Esophagus squamous epithelium (tissue), 4 donors: ENCODE results near the gene FAM162B.

Experiments used
- POLR2A ChIP-seq, 4 donors: fragments of 450-650 bp; IDR thresholded peaks; one replicate each; pipeline ENCODE4 v1.6.1; 2017; ENCODE audit warnings: antibody characterized with exemption in 4 of 4, mild to moderate bottlenecking in 4 of 4, moderate library complexity in 3 of 4
- TF ChIP-seq, protein P1 (sequence below), 6 experiments: fragments of 450-650 bp in 4 of 6; fragments of 200-600 bp in 2 of 6; sonication (generic) in 2 of 6; IDR thresholded peaks; one replicate each; pipeline ENCODE4 v1.5.1; 2016 to 2019; ENCODE audit warnings: antibody characterized with exemption in 6 of 6, mild to moderate bottlenecking in 4 of 6, moderate library complexity in 4 of 6

DNA sequence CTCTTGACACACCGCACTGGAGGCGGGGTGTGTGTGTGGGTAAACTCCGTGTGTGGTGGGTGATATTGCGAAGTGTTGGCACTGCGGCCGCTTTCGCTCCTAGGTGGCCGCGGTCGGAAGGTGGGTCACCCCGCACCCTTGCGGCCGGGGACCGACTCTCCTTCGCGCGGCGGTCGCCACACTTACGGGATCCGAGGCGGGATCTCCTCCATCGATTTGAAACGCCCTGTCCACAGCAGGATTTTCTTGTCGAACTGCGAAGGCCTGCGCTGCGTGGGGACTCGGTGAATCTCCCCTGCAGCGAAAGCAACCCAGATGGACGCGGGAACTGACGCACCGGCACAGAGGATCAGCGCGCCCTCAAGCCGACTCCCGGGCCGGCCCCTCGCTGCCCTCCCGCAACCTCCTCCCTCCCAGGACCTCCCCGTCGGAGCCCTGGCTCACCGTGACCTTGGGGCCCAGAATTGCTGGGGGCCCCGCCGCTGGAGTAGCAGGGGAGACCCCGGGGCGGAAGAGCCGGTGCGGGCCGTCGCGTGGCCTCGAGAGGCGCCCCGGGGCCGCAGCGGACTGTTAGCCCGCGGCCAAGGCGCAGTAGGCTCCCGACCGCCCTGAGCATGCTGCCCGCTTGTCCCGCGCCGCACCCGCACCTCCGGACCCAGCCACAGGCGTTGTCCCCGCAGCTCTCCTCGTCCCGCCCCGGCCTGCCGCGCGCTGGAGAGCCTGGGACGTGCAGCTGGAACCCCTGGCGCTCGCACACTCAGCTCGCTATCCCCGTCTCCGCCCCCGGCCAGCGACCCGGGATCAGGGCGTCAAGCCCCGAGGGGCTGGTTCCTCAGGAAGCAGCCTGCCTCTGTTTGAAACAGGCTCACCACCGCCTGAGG is at the start of gene FAM162B:
- TF ChIP-seq, protein P1, sequence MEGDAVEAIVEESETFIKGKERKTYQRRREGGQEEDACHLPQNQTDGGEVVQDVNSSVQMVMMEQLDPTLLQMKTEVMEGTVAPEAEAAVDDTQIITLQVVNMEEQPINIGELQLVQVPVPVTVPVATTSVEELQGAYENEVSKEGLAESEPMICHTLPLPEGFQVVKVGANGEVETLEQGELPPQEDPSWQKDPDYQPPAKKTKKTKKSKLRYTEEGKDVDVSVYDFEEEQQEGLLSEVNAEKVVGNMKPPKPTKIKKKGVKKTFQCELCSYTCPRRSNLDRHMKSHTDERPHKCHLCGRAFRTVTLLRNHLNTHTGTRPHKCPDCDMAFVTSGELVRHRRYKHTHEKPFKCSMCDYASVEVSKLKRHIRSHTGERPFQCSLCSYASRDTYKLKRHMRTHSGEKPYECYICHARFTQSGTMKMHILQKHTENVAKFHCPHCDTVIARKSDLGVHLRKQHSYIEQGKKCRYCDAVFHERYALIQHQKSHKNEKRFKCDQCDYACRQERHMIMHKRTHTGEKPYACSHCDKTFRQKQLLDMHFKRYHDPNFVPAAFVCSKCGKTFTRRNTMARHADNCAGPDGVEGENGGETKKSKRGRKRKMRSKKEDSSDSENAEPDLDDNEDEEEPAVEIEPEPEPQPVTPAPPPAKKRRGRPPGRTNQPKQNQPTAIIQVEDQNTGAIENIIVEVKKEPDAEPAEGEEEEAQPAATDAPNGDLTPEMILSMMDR (IDR thresholded peaks at IDR 0.05), result no peak
- no peak for TF ChIP-seq POLR2A (IDR thresholded peaks at IDR 0.05)
